NCI-H1694 treated with DMSO at 0.1 percent for 48 hours (cell line): Measurements from ENCODE around the gene PCDHGC3.
A peak's percentile ranks its signal among the peaks of the same experiment; 100 is the strongest.
"Not testable (repeated sequence)": the region's sequence is repeated elsewhere in the genome, so short reads cannot be mapped to it uniquely, and the experiment has no call there.

Source experiments
- DNase-seq: peaks from one replicate; lab custom pipeline; 2025; lab: John Stamatoyannopoulos, UW

PCDHGC3 gene

DNA sequence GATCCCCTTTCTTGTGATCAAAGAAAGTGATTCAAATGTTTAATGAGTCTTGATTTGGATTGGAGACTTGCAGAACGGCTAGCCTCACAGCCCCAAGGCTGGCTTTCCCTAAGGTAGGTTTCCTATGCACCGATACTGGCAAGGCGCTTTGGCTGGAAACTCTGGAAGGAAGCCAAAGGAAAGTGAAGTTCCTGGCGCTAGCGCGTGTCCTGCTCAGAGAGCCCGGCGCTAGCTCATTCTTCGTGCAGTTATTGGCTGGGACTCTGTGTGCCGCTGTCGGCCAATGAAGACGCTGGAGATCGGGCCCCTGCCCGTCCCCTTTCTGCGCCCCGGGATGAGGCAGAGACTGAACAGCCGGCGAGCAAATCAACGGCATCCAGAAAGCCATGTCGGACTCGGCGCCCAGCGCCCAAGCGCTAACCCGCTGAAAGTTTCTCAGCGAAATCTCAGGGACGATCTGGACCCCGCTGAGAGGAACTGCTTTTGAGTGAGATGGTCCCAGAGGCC lies at the start of gene PCDHGC3:
PCDHGC3 (plus strand) TSS at position 342 of the 507 bp plus-strand sequence; CDS start at position 493, 151 bp downstream.
- DNase-seq, result peak; percentile 84

DNA sequence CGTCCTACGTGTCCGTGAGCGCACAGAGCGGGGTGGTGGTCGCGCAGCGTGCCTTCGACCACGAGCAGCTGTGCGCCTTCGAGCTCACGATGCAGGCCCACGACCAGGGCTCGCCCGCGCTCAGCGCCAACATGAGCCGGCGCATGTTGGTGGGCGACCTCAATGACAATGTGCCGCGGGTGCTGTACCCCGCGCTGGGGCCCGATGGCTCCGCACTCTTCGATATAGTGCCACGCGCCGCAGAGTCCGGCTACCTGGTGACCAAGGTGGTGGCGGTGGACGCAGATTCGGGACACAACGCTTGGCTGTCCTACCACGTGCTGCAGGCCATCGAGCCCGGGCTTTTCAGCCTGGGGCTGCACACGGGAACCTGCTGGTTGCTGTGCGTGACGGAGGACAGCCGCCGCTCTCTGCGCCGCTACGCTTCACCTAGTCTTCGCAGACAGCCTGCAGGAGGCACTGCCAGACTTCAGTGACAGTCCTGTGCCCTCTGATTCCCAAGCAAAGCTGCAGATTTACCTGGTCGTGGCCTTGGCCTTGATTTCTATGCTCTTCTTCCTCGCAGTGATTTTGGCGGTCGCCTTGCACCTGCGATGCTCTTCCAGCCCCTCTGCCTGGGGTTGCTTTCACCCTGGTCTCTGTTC lies 47.9 kb upstream of the PCDHGC3 start:
- DNase-seq, result no peak

DNA sequence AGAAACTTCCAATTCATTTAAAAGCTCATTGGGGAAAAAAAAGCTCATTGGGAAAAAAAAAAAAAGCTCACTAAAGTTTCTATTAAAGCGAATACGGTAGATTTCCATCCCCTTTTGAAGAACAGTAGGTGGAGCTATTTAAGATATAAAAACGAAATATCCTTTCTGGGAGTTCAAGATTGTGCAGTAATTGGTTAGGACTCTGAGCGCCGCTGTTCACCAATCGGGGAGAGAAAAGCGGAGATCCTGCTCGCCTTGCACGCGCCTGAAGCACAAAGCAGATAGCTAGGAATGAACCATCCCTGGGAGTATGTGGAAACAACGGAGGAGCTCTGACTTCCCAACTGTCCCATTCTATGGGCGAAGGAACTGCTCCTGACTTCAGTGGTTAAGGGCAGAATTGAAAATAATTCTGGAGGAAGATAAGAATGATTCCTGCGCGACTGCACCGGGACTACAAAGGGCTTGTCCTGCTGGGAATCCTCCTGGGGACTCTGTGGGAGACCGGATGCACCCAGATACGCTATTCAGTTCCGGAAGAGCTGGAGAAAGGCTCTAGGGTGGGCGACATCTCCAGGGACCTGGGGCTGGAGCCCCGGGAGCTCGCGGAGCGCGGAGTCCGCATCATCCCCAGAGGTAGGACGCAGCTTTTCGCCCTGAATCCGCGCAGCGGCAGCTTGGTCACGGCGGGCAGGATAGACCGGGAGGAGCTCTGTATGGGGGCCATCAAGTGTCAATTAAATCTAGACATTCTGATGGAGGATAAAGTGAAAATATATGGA lies 45.2 kb upstream of the PCDHGC3 start, which contains the start of gene PCDHGA12:
PCDHGA12 (plus strand) TSS at position 176 of the 782 bp plus-strand sequence; CDS start at position 429, 253 bp downstream.
- no peak for DNase-seq

DNA sequence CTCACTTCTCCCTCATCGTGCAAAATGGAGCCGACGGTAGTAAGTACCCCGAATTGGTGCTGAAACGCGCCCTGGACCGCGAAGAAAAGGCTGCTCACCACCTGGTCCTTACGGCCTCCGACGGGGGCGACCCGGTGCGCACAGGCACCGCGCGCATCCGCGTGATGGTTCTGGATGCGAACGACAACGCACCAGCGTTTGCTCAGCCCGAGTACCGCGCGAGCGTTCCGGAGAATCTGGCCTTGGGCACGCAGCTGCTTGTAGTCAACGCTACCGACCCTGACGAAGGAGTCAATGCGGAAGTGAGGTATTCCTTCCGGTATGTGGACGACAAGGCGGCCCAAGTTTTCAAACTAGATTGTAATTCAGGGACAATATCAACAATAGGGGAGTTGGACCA lies 44.5 kb upstream of the PCDHGC3 start:
- no peak for DNase-seq

DNA sequence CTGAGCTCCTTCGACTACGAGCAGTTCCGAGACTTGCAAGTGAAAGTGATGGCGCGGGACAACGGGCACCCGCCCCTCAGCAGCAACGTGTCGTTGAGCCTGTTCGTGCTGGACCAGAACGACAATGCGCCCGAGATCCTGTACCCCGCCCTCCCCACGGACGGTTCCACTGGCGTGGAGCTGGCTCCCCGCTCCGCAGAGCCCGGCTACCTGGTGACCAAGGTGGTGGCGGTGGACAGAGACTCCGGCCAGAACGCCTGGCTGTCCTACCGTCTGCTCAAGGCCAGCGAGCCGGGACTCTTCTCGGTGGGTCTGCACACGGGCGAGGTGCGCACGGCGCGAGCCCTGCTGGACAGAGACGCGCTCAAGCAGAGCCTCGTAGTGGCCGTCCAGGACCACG lies 43.5 kb upstream of the PCDHGC3 start:
- DNase-seq, result not testable (repeated sequence)

DNA sequence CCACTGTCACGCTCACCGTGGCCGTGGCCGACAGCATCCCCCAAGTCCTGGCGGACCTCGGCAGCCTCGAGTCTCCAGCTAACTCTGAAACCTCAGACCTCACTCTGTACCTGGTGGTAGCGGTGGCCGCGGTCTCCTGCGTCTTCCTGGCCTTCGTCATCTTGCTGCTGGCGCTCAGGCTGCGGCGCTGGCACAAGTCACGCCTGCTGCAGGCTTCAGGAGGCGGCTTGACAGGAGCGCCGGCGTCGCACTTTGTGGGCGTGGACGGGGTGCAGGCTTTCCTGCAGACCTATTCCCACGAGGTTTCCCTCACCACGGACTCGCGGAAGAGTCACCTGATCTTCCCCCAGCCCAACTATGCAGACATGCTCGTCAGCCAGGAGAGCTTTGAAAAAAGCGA lies 43.0 kb upstream of the PCDHGC3 start:
- DNase-seq, result not testable (repeated sequence)

DNA sequence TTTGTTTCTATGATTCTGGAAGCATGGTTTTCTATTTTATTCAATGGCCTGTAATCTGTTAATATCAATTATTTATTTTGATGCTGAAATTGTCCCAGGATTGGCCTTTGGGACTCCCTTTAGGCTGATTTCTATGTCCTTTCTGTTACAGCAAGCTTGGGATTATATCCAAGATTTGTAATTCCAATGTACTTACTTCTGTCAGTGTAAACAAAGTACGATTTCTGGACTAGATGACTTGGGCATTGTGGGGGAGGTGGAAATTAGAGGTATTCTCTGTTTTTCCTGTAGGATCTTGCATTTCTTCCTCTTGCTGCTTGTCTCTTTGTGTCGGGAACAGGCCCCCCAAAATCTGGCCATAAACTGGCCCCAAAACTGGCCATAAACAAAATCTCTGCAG lies 41.8 kb upstream of the PCDHGC3 start:
- no peak for DNase-seq

DNA sequence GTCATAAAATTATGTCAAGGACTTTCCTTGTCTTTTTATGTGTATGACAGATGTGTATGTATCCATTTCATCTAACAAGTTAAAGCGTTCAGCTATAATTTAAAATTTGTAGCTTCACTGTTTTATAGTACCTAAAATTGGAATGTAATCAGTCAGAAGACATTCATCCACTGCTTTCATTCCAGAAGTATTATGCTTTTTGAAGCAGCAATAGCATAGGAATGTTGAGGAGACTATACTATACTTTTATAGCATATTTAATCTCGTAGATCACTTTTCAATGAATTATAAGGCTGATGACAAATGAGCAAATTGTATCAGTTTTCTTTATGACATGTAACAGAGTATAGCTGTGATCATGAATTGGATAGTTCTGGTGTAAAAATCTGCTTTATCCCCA lies 38.5 kb upstream of the PCDHGC3 start:
- DNase-seq, result no peak

DNA sequence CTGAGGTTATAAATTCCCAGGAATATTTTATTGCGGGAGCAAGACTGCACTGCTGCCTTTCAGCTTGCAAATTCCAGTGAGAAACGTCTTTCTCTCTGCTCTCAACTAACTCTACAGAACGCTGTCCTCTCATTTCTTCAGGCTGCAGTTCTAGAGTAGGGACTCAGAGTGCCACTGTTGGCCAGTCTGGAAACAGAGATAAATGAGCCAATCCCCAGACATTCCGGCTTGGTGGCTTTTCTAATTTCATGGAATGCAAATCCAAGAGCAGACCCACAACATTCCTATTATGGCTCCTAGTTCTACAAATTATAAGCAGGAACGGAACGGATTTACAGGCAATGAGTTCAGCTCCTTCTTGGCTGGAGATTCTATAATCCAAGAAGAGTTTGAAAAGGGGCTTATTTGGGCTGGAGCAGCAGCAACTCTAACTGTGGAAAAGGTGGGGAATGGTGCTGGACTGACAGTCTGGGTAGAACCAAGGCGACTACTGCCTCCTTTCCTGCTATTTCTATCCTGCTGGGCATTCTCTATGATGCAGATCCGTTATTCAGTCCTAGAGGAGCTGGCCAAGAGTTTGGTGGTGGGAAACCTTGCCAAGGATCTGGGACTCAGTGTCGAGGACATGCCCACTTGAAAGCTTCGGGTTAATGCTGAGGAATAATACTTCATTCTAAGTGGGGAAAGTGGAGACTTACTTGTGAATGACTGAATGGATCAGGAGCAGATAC lies 36.2 kb upstream of the PCDHGC3 start:
- DNase-seq, result no peak

DNA sequence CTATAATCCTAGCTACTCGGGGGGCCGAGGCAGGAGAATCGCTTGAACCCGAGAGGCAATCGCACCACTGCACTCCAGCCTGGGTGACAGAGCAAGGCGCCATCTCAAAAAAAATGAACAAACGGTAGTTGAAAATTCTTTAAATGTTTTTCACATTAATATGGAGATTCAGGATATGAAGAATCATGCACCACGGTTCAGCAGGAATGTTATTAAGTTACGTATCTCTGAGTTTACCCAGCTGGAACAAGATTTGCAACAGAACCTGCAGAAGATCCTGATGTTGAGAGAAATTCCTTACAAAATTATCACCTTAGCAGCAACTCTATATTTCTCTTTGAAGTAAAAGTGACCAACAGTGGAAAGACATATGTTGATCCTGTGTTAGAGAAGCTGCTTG lies 35.4 kb upstream of the PCDHGC3 start:
- no peak for DNase-seq

DNA sequence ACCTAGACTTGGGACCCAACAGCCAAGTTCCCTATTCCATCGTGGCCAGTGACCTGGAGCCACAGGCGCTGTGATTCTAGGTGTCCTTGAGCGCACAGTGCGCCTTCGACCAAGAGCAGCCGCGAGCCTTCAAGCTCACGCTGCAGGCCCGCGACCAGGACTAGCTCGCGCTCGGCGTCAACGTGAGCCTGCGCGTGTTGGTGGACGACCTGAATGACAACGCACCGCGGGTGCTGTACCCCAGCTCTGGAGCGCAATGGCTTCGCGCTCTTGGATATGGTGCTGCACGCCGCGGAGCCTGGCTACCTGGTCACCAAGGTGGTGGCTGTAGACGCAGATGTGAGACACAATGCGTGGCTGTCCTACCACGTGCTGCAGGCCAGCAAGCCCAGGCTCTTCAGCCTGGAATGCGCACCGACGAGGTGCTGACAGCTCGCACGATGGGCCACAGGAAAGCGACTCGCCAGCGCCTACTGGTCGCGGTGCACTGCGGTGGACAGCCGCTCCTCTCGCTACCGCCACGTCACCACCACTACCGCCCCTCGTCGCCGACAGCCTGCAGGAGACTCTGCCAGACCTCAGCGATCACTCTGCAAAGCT lies 34.1 kb upstream of the PCDHGC3 start:
- no peak for DNase-seq

DNA sequence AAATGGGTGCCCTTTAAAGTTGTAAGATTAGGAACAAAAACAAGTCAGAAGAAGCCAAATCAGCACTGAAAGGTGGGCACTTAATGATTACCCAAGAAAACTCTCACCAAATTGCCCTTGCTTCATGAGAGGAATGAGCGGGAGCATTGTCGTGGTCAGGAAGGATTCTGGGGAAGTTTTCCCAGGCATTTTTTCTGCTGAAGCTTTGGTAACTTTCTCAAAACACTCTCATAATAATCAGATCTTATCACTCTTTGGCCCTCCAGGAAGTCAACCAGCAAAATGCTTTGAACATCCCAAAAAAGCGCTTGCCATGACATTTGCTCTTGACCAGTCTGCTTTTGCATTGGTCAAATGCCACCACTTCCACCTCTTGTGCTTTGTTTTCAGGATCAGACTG lies 10.4 kb upstream of the PCDHGC3 start:
- DNase-seq, result no peak

DNA sequence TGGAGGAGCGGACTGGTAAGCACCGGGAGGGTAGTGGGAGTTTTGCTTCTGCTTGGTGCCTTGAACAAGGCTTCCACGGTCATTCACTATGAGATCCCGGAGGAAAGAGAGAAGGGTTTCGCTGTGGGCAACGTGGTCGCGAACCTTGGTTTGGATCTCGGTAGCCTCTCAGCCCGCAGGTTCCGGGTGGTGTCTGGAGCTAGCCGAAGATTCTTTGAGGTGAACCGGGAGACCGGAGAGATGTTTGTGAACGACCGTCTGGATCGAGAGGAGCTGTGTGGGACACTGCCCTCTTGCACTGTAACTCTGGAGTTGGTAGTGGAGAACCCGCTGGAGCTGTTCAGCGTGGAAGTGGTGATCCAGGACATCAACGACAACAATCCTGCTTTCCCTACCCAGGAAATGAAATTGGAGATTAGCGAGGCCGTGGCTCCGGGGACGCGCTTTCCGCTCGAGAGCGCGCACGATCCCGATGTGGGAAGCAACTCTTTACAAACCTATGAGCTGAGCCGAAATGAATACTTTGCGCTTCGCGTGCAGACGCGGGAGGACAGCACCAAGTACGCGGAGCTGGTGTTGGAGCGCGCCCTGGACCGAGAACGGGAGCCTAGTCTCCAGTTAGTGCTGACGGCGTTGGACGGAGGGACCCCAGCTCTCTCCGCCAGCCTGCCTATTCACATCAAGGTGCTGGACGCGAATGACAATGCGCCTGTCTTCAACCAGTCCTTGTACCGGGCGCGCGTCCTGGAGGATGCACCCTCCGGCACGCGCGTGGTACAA lies 556 bp downstream of the PCDHGC3 start:
- DNase-seq, result no peak

DNA sequence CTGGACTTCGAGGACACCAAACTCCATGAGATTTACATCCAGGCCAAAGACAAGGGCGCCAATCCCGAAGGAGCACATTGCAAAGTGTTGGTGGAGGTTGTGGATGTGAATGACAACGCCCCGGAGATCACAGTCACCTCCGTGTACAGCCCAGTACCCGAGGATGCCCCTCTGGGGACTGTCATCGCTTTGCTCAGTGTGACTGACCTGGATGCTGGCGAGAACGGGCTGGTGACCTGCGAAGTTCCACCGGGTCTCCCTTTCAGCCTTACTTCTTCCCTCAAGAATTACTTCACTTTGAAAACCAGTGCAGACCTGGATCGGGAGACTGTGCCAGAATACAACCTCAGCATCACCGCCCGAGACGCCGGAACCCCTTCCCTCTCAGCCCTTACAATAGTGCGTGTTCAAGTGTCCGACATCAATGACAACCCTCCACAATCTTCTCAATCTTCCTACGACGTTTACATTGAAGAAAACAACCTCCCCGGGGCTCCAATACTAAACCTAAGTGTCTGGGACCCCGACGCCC lies 1.3 kb downstream of the PCDHGC3 start:
- DNase-seq, result no peak

DNA sequence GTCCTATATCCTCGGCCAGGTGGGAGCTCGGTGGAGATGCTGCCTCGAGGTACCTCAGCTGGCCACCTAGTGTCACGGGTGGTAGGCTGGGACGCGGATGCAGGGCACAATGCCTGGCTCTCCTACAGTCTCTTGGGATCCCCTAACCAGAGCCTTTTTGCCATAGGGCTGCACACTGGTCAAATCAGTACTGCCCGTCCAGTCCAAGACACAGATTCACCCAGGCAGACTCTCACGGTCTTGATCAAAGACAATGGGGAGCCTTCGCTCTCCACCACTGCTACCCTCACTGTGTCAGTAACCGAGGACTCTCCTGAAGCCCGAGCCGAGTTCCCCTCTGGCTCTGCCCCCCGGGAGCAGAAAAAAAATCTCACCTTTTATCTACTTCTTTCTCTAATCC lies 2.0 kb downstream of the PCDHGC3 start:
- DNase-seq, result no peak

DNA sequence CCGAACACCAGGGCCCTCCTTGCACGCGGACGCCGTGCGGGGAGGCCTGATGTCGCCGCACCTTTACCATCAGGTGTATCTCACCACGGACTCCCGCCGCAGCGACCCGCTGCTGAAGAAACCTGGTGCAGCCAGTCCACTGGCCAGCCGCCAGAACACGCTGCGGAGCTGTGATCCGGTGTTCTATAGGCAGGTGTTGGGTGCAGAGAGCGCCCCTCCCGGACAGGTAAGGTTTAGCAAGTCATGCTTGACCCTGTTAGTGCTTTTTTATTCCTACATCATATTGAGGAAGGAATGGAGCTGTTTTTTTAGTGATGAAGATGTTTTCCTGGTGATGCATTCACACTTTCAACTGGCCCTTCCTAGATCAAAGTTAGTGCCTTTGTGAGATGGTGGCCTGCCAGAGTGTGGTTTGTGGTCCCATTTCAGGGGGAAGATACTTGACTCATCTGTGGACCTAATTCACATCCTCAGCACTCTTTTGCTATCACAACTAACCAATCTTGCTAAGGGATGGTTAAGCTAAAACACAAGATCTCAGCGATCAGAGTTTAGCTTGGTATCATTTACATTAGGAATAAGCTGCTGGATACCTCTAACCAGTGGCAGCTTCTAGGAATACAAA lies 2.7 kb downstream of the PCDHGC3 start:
- DNase-seq, result no peak

DNA sequence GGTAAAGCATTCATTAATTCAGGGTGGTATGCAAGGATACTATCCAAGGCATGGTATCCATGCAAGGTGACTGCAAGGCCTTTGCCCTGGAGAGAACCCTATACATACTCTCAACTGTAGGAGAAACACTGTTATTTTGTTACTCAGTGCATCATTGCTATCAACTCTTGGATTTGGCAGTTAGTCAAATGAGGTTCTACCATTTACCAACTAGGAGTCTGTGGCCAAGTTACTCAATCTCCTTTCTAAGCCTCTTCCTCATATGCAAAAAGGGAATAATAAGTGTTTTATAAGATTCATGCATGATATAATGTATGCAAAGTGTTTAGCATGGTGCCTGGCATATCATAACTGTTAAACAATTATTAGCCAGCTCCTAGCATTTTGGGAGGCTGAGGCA lies 4.0 kb downstream of the PCDHGC3 start:
- no peak for DNase-seq

DNA sequence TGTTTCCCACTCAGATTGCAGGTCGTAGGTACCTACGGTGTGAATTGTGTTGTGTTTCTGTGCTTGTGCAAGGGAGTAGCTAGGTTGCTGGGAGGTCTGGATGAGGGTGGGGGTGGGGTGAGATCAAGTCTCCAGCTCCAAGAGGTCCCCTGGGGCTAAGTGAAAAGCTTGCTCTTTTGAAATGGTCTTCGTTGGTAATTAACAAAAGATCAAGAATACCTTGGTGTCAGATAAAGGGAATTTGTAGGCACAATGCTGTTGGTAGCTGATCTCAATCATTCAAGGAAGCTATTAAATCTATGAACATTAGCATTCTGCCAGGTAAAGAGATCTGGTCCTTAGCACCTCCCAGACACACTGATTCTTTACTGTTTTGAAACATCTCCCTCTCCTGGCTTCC lies 8.1 kb downstream of the PCDHGC3 start:
- no peak for DNase-seq

DNA sequence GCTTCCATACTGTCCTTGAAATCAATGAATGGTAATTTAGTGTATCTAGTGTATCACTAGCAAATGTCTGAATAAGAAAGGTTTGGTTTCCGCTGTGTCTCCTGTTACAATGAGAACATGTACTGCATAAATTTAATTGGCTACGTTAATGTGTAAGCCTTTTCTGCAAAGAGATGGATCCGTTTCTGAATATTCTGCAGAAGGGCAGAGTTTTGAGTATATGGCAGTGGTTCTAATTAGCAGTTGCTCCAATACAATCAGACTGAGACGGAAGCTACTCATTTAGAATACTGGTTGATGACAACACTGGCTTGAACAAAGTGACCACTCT lies 8.5 kb downstream of the PCDHGC3 start:
- DNase-seq, result no peak

DNA sequence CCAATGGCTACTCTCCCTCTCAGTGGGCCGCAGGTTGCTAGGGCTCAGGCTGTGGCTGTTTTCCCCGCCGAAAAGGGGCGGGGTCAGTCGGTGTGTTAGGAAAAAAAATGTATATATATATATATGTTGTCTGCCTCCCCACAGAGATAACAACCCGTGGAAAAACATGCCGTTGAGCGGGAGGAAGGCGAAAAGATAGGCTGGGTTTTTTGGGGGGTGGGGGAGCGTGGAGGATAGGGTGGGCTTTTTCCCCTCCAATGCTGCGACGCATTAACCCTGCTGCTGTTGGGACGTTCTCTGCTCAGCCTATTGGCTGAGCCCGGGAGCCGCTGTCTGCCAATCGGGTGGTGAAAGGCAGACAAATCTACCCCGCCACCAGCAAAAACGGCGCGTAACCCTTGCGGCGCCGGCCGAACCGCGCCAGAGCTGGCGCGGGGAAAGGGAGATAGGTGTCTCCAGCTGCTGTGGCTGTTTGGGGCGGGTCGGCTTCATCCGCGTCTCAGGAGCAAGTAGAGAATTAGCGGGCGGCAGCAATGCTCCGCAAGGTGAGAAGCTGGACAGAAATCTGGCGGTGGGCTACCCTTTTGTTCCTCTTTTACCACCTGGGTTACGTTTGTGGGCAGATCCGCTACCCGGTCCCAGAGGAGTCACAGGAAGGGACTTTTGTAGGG lies 9.0 kb downstream of the PCDHGC3 start, which contains the start of gene PCDHGC4:
PCDHGC4 (plus strand) TSS at position 390 of the 671 bp plus-strand sequence; CDS start at position 534, 144 bp downstream.
- DNase-seq, result no peak
